MM.1S (cell line): ENCODE results near the gene SLC12A7.

Experiments used
- CTCF ChIP-seq: fragments of 300-600 bp; sonication (generic); IDR thresholded peaks from 2 replicates; pipeline ENCODE4 v1.5.1; 2016; ENCODE audit warnings: antibody characterized with exemption, low read length, mixed read lengths
- EZH2 ChIP-seq: fragments of 300-600 bp; sonication (generic); optimal IDR thresholded peaks from 2 replicates; pipeline ENCODE3; 2017; ENCODE audit warnings: low read depth, mild to moderate bottlenecking, antibody characterized with exemption, low read length, mixed read lengths

DNA sequence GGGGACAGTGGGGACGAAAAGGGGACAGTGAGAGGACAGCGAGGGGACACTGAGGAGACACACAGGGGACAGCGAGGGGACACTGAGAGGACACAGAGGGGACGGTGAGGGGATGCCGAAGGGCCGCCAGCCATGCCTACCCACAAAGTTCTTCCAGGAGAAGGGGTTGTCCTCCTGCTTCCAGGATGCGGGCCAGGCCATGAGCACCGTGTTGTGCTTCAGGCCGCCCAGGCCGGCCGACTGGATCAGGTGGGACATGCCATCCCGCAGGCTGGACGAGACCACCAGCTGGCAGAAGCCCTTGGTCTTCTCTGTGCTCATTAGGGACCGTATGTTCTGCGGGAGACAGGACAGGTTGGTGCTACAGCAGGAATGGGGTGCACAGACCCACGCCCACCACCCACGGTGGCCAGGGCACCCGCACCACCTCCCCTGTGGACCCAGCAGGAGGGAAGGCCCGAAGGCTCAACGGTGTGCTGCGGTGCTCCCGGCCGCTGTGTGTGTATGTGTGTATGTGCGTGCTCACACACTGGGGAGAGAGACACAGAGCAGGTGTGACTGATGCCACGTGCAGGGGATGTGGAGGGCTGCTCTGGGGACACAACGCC is 46.6 kb downstream of the SLC12A7 start:
- TF ChIP-seq CTCF (no peak), EZH2 (no peak)
